GM18505 (cell line): ENCODE data around the gene GFOD2.
"Not testable (repeated sequence)": the region's sequence is repeated elsewhere in the genome, so short reads cannot be mapped to it uniquely, and the experiment has no call there.

Experiments
- ATAC-seq: cut with Tn5 transposase; IDR thresholded peaks from one replicate; pipeline ENCODE4 v1.9.1; 2021; ENCODE audit not compliant: unreplicated experiment
- POLR2A ChIP-seq: IDR thresholded peaks from 4 replicates; pipeline ENCODE4 v1.6.1; 2011; ENCODE audit warnings: borderline replicate concordance; ENCODE audit not compliant: insufficient read depth, insufficient read length; ENCODE audit errors: extremely low read depth

The GFOD2 gene

GRCh38 chr16:67704110-67704509 is 15.0 kb downstream of the GFOD2 start:
- TF ChIP-seq POLR2A: no peak
- no peak for ATAC-seq

- no peak for ATAC-seq
- TF ChIP-seq POLR2A: no peak
Observed at GRCh38 chr16:67703626-67704025, 15.5 kb downstream of the GFOD2 start.

- ATAC-seq: no peak
- TF ChIP-seq POLR2A: no peak
Observed at GRCh38 chr16:67702130-67702529, 17.0 kb downstream of the GFOD2 start.

- no peak for TF ChIP-seq POLR2A
Observed at GRCh38 chr16:67701420-67701819, 17.7 kb downstream of the GFOD2 start.

GRCh38 chr16:67699265-67699664 is 19.9 kb downstream of the GFOD2 start:
- TF ChIP-seq POLR2A: no peak
- no peak for ATAC-seq

More at GRCh38 chr16:67701420-67701819, 17.7 kb downstream of the GFOD2 start:
- ATAC-seq: no peak

- no peak for ATAC-seq
- TF ChIP-seq POLR2A: no peak
Observed at GRCh38 chr16:67697422-67698185, 21.5 kb downstream of the GFOD2 start.

- ATAC-seq: no peak
- TF ChIP-seq POLR2A: no peak
Observed at GRCh38 chr16:67694611-67695010, 24.5 kb downstream of the GFOD2 start.

GRCh38 chr16:67693517-67694285 is 25.4 kb downstream of the GFOD2 start:
- ATAC-seq: not testable (repeated sequence)

- TF ChIP-seq POLR2A: no peak
- ATAC-seq: no peak
Observed at GRCh38 chr16:67685388-67686112, 33.6 kb downstream of the GFOD2 start.

- no peak for ATAC-seq
- TF ChIP-seq POLR2A: no peak
Observed at GRCh38 chr16:67683767-67684166, 35.3 kb downstream of the GFOD2 start.

GRCh38 chr16:67679935-67680897 is 38.9 kb downstream of the GFOD2 start:
- no peak for ATAC-seq
- TF ChIP-seq POLR2A: no peak

- ATAC-seq: no peak
- TF ChIP-seq POLR2A: no peak
Observed at GRCh38 chr16:67678354-67679023, 40.6 kb downstream of the GFOD2 start.
